ENCODE results near the gene IGF2BP1.
"Not testable (repeated sequence)": the region's sequence is repeated elsewhere in the genome, so short reads cannot be mapped to it uniquely, and the experiment has no call there.

Gene IGF2BP1

DNA sequence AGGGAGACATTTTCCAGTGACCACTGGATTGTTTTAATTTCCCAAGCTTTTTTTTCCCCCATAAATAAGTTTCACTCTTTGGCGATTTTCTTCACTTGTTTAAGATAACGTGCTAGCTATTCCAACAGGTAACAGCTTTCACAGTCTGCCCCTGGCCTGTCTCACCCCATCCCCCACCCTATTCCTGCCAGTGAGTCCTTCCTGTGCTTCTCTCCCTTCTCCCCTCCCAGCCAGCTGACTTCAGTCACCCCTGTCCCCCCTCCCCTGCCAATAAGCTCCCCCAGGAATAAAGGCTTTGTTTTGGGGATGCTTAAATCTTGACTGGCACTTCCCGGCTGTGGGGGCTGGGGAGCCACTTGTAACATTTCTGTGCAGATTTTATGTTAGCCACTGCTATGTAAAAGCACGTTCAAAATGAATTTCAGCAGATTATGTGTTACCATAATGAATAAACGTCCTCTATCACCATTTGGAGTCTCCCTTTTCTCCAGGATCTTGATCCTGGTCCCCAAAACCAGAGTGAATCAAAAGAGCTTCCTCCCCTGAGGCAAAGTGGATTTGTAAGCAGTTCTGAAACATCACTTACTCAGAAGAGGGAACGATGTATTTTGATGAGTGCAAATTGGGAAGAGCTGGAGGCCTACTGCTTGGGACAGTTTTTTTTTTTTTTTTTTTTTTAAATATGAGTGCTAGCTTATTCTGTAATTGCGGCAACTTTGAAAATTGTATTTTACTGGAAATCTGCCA lies 58.2 kb downstream of the IGF2BP1 start:
- no peak for DNase-seq

- DNase-seq, result no peak
Observed at GRCh38 chr17:49061524-49061943, 64.3 kb downstream of the IGF2BP1 start.

DNA sequence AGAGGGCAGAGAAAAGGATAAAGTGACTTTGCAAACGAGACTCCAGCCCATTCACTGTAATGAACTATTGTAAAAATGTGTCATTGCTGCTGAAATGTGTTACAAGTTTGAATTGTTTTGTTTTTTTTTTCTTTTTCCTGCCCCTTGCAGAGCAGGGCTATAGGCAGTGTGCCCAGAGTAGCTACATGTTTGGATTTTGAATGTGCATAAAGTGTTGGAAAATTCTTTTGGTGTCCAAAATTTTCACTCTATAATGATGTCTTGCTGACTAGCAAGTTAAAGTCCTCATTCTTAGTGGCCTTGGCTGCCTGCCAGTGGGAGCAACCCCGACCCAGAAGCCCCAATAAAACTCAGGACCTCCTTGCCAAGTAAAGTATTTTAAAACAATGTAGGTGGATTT lies 66.5 kb downstream of the IGF2BP1 start:
- no peak for DNase-seq

DNA sequence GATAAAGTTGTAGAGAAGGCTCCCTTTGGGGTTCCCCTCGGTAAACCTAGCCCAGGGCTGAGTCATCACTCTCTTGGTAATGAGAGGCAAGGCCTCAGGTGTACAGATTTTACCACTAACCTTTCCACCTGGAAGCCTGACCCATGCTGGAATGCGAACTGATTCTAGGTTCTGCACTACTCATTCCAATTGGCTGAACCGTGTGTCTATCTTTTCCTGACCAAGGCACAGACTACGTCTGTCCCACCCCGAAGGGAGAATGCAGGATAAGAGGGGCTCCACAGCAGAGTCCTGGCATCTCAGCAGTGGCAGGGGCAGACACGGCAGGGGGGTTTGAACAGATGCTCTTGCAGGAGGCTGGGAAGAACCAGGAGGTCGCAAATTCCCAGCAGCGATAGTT lies 70.0 kb downstream of the IGF2BP1 start:
- no peak for DNase-seq

- no peak for DNase-seq
Observed at GRCh38 chr17:49069585-49070273, 72.5 kb downstream of the IGF2BP1 start.

GRCh38 chr17:49071106-49071505 lies 73.9 kb downstream of the IGF2BP1 start:
- DNase-seq, result no peak

DNA sequence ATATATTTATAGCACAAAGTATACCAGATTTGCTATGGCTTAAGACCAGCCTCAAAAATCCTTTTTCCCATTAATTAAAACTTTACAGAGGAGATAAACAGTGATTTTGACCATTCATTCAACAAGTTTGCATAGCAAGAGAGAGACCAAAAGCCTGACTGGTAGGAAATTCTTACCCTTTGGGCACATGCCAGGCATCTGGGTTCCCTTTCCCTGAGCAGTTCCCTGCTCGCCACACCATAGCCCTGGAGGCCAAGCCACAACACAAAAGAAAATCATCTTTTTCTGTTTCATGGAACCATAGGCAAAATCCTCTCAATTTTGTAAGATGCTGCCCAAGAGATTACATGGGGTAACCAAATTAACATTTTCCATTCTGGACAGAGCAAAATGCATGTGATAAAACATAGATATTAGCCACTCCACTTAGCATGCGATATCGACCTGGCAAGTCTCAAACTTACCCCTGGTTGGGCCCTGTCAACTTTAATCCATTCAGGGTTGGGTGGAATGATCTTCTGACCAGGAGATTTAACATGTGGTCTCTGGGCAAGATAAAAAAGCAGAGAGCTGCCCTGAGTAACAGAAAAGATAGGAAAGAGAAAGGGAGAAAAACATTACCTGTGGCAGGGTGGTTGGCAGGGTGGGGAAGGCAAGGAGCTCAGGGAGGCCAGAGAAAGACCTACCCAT lies 77.8 kb downstream of the IGF2BP1 start:
- DNase-seq, result no peak

- DNase-seq, result no peak
Observed at GRCh38 chr17:49076573-49077384, 79.6 kb downstream of the IGF2BP1 start.

GRCh38 chr17:49078248-49078647 lies 81.1 kb downstream of the IGF2BP1 start:
- no peak for DNase-seq

GRCh38 chr17:49079840-49080663 lies 82.9 kb downstream of the IGF2BP1 start:
- no peak for DNase-seq

DNA sequence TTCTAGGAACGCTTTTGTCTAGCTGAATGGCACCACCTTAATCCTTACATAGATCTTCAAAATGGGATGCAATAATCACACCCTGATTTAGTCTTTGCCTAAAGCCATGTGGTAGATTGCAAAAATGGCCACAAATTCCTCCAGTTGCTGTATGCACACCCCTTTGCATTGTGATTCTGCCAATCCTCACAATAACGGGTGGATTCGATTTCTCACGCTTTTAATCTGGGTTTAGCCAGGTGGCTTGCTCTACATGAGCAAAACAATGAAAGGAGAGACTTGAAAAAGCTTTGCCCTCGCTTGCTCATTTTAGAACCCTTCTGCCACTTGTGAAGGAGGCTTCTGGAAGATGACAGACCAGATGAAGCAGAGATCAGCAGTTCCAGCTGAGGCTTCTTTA lies 85.0 kb downstream of the IGF2BP1 start:
- DNase-seq, result no peak

GRCh38 chr17:49085046-49085445 lies 87.9 kb downstream of the IGF2BP1 start:
- DNase-seq, result not testable (repeated sequence)

- no peak for DNase-seq
Observed at GRCh38 chr17:49085565-49086315, 88.6 kb downstream of the IGF2BP1 start.

GRCh38 chr17:49086316-49086605 lies 89.1 kb downstream of the IGF2BP1 start:
- DNase-seq, result no peak

GRCh38 chr17:49086649-49087048 lies 89.5 kb downstream of the IGF2BP1 start:
- DNase-seq, result no peak

- no peak for DNase-seq
Observed at GRCh38 chr17:49089094-49089493, 91.9 kb downstream of the IGF2BP1 start.

DNA sequence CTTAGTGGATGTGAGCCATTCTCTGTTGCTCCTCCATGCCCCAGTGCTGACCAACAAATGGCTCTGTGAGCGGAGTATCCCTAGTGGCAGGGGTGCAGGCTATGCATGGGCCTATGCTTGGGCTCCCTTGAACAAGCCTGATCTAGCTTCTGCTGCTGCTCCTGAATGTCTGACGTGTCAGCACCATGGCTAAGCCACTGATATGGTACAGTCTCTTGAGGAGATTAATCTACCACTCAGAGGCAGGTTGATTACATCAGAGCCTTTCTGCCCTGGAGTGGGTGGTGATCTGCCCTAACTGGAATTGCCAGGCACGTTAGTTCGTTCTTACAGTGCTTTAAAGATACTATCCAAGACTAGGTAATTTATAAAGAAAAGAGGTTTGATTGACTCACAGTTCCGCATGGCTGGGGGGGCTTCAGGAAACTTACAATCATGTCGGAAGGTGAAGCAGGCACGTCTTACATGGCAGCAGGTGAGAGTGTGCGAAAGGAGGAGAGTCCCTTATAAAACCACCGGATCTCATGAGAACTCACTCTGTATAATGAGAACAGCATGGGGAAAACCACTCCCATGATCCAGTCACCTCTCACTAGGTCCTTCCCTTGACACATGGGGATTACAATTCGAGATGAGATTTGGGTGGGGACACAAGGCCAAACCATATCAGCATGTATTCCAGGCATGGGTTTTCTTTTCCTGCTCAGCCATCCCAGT lies 93.9 kb downstream of the IGF2BP1 start:
- no peak for DNase-seq

- DNase-seq, result no peak
Observed at GRCh38 chr17:49093131-49093530, 95.9 kb downstream of the IGF2BP1 start.

GRCh38 chr17:49100601-49101000 lies 103.4 kb downstream of the IGF2BP1 start:
- DNase-seq, result no peak

DNA sequence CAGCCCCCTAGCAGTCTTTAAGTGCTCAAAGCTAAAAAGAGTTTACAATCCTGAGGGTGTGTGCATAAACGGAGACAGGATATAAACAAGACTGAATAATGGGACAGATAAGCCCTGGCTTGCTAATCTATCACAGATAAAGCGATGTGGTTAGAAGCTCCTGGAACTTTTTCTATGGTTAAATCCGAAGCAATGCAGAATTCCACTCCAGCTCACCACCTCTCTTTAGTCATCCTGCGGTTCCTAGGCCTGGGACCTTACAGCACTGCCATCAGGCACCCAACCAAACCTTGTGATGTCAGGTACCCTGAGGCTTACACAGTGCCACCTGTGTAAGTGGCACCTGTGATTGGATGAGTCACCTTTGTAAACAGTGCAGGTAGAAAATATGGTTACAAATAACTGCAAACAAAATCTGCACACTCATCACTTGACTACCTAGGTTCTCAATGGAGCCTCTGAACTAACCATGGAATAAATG lies 103.9 kb downstream of the IGF2BP1 start:
- no peak for DNase-seq

- DNase-seq, result not testable (repeated sequence)
Observed at GRCh38 chr17:49103360-49103759, 106.2 kb downstream of the IGF2BP1 start.

Data from activated effector memory CD4-positive, alpha-beta T cell treated with Interleukin-2 at 50 U/mL for 16 hours (primary cell).